GM12891 (cell line): ENCODE results near the gene RBM20.

ENCODE experiments used
- POLR2A ChIP-seq: IDR thresholded peaks from 2 replicates; pipeline ENCODE4 v1.6.1; 2011; ENCODE audit warnings: low read depth, low read length, control low read depth
- POLR2AphosphoS5 ChIP-seq: IDR thresholded peaks from 2 replicates; pipeline ENCODE4 v1.6.1; 2011; ENCODE audit warnings: low read depth, low read length, control low read depth
- POU2F2 ChIP-seq: IDR thresholded peaks from 2 replicates; pipeline ENCODE4 v1.6.1; 2011; ENCODE audit warnings: low read depth, mild to moderate bottlenecking, control low read depth, low read length, moderate library complexity
- SPI1 ChIP-seq: IDR thresholded peaks from 2 replicates; pipeline ENCODE4 v1.6.1; 2011; ENCODE audit warnings: low read depth, low read length, control low read depth
- TAF1 ChIP-seq: IDR thresholded peaks from 2 replicates; pipeline ENCODE4 v1.6.1; 2011; ENCODE audit warnings: low read depth, low read length, control low read depth

- TF ChIP-seq TAF1, result no peak
- no peak for TF ChIP-seq SPI1
- no peak for TF ChIP-seq POLR2AphosphoS5
- no peak for TF ChIP-seq POLR2A
- TF ChIP-seq POU2F2, result no peak
Observed at GRCh38 chr10:110737886-110738634, 93.9 kb downstream of the RBM20 start.
